Left kidney (tissue), 8 donors: Measurements from ENCODE around the gene ACE2. TPM values are rescaled to one million over a fixed set of nuclear protein-coding genes. Genes with fewer than 3 reads are reported as not detected.
"Not testable (repeated sequence)": the region's sequence is repeated elsewhere in the genome, so short reads cannot be mapped to it uniquely, and the experiment has no call there.

ENCODE experiments used
- DNase-seq: peaks from one replicate; pipeline ENCODE4 v3.0.0-alpha.2; 2013
- long read RNA-seq, 8 donors: transcript quantifications; one replicate each; lab custom pipeline, GENCODE V29; 2026
- polyA plus RNA-seq: library from polyadenylated mRNA; unstranded; fragments of 120-200 nt; gene quantifications from one replicate; pipeline ENCODE4 v1.2.1, GENCODE V29; 2013; ENCODE audit not compliant: insufficient read length

Gene ACE2
- 55.0 TPM for polyA plus RNA-seq
- long read RNA-seq, donor 1, transcript ACE2-201 (18 exons, 3,393 nt), result major isoform, 8 of 10 reads
- long read RNA-seq, donor 1, partial matches to known transcripts, result 0 of 10 reads
- long read RNA-seq, donor 1, other reads (novel, unspliced or antisense), result 0 of 10 reads
- long read RNA-seq, donor 2, partial matches to known transcripts, result 10 of 15 reads
- long read RNA-seq, donor 2, other reads (novel, unspliced or antisense), result 0 of 15 reads
- long read RNA-seq, donor 3, partial matches to known transcripts, result 6 of 9 reads
- long read RNA-seq, donor 3, other reads (novel, unspliced or antisense), result 0 of 9 reads
- long read RNA-seq, donor 4, result 0 reads
- long read RNA-seq, donor 5, partial matches to known transcripts, result 0 of 4 reads
- long read RNA-seq, donor 5, other reads (novel, unspliced or antisense), result 0 of 4 reads
- long read RNA-seq, donor 6, partial matches to known transcripts, result 0 of 5 reads
- long read RNA-seq, donor 6, other reads (novel, unspliced or antisense), result 0 of 5 reads
- long read RNA-seq, donor 7, partial matches to known transcripts, result 0 of 5 reads
- long read RNA-seq, donor 7, other reads (novel, unspliced or antisense), result 0 of 5 reads
- long read RNA-seq, donor 8, partial matches to known transcripts, result 0 of 3 reads
- long read RNA-seq, donor 8, other reads (novel, unspliced or antisense), result 0 of 3 reads

DNA sequence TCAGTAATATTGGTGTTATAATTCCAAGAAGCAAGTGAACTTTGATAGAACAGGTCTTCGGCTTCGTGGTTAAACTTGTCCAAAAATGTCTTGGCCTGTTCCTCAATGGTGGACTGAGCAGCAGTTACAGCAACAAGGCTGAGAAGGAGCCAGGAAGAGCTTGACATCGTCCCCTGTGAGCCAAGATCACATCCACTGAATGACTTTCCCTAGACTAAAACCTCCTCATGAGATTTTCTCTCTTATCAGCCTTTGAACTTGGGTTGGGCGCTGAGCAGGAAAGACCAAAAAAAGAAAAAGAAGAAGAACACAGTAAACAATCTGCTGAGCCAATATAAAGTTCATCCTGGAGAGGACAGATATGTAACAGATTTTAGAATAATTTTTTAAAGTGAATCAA, at the start of gene ACE2:
ACE2 (minus strand) TSS at position 216 of the 400 bp plus-strand sequence; CDS start at position 167, 49 bp downstream.
- no peak for DNase-seq

DNA sequence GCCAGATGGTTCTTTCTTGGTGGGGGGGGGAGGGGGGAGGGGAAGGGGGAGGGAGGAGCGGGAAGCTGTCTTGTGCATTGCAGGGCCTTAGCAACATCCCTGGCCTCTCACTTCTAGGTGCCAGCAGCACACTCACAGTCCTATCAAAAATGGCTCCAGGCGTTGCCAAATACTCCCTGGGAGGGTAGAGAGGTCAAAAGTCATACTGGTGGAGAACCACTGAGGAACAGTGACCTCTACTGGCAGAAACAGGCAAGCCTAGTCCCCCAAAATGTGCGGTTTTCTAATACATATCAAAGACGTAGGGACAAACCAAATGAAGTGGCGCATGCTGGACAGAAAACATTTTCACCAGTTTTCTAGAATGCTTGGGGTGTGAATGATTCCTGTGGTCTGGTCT, 46.8 kb upstream of the ACE2 start:
- DNase-seq, result not testable (repeated sequence)

DNA sequence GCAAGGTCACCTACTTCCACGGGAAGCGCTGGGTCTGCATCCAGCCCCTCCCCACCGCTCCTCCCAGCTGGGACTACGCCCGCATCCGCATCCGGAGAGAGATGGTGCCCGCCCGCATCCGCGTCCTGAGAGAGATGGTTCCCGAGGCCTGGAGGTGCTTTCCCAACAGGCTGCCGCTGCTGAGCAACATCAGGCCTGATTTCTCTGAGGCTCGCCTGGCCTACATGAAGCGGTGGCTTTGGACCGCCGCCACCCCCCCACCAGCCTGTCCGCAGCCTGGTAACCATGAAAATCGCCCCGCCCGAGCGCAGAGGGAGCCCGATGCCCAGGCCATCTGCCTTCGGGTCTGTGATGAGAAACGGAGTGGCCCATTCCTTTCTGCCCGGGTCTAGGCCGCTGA, 45.8 kb upstream of the ACE2 start:
- no peak for DNase-seq

DNA sequence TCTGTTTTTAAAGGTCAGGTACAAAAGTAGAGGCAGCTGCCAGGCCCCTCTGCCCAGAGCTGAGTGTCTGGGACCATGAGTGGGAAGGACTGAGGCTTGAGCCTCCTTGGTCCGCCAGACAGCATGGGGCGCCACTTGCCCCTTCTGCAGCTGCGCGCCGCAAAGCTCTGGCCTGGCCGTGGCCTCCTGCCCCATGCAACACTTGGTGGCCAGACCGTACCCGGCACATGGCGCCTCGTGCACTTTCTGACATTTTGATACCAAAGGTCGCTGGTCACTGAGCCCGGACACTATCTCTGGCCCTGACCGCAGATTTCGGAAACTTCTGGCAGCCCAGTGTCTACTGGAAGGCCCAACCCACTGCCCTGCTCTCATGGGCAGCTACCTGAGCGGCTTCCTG, 45.3 kb upstream of the ACE2 start:
- DNase-seq, result no peak

DNA sequence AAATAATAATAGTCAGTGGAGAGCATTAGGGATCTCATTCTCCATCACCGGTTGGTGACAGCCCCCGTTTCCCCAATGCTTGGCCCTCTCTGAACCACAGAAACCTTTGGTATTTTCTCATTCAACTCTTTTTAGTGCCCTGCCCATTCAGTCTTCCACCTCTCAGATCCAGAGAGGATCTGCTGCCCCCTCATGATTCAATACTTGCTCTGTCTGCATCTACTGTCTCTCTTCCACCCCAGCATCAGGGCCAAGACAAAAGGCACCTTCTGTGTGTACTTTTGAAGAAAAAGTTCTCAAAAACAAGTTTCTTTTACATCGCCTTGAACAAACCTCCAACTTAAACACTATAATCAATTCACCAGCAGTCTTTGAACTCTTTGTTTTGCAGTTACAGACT, 44.5 kb upstream of the ACE2 start:
- DNase-seq, result no peak

DNA sequence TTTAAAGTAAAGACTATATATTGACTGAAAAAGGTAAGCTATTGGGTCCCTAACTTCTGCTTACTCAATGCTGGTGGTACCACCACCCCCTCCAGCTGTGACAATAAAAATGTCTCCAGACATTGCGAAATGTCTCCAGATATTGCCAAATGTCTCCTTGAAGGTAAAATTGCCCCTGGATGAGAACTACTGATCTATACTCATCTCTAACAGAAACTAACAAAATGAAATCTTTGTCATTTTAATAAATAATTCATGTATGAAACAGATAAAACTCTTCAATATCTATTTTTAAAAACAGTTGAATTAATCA, 43.8 kb upstream of the ACE2 start:
- DNase-seq, result no peak

DNA sequence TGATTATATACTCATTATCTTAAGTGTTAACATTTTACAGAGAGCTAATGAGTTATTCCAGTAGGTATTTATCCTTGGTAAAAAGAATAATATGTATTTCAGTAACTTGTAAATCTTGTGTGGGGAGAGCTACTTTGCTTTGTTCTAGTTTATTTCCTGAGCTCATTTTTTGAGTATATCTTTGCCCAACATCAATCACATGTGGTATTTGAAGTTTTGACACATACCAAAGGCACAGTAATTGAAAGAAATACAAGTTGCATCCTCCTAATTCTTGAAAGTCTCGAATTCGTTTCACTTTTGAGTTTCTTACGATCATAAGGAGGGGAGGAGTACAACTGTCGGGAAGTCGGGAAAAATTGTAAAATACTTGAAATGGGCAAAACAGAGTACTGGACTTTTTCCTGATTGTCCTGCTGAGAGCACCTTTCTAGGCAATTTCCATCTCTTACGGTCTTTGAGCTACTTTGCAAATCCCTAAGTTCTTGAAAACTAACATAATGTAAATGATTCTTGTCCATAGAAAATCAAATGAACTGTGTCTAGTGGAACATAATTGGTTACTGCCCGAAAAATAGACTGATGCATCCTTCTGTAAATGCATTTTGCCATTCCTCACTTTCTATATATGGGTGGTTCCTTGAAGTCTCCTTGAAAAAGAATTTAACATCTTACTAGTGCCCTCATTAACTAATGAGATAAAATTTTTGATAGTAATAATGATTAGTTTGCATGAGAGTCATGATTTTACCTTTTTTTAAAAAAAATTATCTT, 43.2 kb upstream of the ACE2 start:
- no peak for DNase-seq

DNA sequence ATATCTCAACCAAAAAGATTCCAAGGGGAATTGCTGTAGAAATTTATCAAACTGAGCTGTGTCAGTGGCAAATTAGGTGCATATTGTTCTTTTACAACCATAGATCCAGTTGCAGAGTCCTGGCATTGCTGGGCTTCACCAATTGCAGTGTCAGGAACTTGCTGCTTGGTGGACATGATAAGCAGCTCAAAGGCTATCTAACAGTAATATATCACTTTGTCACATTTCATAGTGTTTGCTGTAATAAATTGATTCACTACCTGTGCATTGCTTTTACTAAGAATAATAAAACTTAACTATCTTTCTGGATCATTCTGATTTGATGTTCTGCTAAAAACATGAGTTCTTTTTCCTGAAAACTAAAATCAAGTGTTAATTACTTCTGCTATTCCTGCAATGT, 30.9 kb upstream of the ACE2 start:
- DNase-seq, result no peak

DNA sequence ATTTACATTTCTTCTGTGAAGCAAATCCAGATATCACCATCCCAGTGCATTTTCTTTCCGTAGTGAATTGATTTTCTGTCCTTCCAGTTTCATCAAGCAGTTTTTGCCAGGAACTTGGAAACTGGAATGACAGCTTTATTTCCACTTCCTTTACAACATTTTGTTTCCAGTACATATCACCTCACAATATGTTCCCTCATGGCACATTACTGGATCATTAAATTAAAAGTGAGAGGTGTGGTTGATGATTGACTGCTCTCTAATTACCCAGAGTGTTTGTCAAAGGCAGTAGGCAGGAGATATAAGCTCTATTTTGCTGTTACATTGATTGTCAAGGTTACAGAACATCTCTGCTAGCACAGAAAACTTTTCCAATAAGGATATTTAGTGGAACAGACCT, 22.3 kb upstream of the ACE2 start:
- DNase-seq, result no peak

DNA sequence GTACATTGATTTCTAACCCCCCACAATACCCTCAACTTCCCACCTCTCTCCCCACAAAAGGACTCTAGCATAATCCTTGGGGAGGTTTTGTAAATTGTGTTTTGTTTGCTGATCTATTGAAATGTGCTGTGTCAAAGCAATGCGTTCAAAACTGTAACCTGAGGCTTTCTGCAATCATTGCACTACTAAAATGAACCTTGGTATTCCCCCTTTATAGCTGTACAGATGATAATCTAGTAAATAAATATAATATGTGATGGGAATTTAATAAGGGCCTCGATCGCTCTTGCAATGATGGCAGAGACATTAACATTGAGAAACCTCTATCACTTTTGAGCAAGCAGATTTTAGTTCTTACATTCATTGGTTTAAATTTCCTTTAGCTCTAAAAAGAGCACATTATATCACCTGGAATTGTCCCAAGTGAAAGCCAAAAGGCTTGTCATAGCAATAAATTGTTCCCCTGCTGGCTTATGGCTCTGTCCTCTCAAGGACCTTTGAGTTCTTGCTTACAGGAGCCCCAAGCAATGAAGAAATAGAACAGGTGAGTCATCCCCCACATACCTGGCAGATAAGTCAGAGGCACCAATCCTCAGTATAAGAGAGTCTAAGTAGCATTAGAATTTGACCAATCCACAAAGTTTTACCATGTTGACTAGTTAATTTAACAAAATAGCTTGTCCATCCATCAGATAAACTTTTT, 18.4 kb upstream of the ACE2 start:
- DNase-seq, result no peak

DNA sequence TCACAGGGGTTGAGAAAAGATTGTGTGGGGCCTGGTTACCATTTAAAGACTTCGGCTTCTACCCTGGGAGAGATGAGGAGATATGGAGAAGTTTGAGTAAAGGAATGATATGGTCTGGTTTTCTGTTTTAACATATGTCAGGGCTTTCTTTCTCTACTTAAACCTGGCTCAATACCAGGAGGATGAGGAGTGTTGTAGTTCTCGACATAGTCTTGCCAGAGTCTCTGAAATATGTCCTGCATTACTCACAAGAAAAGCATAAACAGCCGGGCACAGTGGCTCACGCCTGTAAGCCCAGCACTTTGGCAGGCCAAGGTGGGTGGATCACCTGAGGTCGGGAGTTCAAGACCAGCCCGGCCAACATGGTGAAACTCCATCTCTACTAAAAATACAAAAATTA, 16.4 kb upstream of the ACE2 start:
- DNase-seq, result no peak

DNA sequence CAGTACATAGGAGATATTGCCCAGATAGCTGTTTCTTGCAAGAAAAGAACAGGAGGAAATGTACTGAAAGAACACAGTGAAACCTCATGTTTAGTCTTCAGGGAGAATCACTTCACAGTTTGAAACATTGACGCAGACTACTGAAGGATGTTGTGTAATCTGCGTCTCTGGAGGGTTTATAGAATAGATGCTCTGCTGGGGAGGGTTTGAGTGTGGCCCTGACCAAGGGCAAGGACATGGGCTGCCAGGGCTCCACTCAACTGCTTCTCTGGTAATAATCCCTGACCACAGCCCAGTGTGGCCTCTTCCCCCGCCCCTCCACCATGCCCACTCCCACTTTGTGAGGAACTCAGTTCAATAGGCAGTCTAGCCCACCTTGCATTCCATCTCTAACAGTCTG, 15.8 kb upstream of the ACE2 start:
- DNase-seq, result no peak

DNA sequence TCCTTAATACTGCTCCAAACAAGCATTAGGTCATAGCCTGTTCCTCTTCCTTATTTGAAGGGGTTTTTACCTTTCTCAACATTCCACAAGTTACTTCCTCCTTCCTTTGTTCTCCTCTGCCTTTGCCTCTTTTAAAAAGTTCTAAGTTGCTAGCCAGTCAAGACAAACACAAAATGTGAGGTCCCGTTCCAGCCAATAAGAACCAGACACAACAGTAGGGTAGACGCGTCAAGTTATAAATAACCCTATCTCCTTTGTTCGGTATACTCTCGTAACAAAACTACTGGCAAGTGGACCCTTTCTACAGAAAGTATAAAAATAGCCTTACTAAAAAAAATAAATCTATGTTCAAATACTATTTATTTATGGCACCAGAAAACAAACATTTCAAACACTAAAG, 6.3 kb upstream of the ACE2 start:
- DNase-seq, result no peak

DNA sequence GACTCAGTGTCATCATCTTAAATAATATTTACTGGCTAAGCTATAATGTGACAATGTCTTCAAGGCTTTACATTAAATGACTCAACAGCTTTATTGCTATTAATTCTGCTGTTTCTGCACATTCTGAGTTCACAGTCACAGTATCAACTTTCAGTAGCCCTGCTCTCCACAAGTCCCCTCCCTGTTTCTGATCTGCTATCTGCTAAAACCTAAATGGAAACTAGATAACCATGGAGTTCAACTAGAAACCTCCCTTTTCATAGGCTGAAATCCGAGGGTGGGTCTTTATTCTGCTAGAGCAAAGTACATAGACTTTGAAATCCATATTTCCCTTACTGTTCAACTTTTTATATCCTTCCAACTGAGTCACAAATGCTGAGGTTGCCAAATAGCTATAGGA, 5.4 kb upstream of the ACE2 start:
- DNase-seq, result no peak

DNA sequence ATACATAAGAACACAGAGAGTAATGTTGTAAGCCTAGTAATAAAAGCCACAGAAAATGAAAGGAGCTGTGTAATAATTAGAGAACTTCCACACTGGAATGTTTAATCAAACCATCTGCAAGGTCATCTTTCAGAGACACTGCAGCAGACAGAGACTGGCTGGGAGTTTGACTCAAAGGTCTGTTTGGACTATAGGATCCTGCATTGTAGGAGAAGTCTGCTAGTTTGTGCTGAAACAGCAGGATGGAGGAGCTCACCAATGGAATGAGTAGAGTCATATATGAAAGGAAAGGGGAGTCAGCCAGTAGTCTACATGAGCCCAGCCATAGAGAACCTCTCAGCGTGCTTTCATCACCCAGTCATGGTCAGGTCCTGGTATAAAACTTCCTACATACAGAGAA, 4.5 kb upstream of the ACE2 start:
- no peak for DNase-seq

DNA sequence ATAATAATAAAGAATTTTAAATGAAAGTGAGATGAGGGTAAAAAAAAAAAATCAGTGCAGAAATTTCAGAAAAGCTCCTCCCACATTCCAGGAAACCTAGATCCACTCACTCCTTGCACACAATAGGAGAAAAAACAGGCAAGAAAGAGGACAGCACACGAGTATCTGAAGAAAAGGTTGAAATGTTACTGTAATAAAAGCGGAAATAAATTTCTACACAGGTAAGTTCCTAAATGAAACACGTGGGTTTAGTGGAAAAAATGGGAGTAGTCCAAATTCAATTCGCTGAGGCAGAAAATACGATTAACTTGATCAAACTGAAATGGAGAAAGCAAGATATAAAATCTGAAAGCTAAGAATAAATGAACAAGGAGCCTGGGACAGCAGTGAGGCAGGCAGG, 2.0 kb upstream of the ACE2 start:
- DNase-seq, result no peak

DNA sequence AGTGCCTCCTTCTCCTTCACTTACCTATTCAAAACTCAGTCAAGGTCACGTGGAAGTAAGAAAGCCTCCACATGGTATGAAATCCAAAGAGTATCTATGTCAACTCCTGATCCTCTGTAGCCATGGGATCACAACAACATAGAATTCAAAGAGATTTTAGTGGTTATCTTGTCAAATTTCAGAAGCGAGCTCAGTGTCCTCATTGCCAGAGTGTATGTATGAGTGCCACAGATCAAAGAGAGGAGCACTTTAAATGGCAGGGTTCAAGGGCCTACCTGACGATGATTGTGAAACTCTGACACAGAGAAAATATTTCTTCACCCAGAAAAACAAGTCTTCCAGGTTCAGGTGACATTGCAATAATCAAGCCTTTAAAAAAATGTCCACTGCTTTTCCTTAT, 1.2 kb upstream of the ACE2 start:
- DNase-seq, result no peak

DNA sequence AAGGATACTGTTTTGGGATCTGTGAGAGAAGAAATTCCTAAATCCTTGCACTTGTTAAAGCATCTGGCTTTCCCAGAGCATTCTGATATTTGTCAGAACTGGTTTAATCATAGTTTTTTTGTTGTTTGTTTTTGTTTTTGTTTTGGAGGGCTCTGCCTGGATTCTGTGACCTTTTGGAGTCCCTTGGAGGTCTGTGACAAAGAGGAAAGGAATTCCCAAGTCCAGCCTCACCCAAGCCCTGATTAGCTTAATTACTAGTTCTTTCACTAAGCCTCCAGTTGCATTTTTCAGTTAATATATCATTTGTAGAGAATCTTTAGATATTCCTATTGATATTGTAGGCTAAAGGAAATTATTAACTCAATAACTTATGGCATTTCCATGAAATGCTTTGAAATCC, 711 bp downstream of the ACE2 start:
- no peak for DNase-seq

DNA sequence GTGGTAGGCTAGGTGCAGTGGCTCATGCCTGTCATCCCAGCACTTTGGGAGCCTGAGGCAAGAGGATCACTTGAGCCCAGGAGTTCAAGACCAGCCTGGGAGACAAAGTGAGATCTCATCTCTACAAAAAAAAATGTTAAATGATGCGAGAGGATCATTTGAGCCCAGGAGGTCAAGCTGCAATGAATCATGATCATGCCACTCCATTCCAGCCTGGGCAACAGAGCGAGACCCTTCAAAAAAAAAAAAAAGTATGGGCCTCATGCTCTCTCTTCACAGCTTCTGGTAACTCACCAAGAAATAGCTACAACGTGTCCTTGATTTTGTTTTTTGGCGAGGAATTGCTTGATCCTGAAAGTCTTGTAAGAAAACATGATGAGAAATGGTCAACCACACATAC, 1.3 kb downstream of the ACE2 start:
- no peak for DNase-seq

DNA sequence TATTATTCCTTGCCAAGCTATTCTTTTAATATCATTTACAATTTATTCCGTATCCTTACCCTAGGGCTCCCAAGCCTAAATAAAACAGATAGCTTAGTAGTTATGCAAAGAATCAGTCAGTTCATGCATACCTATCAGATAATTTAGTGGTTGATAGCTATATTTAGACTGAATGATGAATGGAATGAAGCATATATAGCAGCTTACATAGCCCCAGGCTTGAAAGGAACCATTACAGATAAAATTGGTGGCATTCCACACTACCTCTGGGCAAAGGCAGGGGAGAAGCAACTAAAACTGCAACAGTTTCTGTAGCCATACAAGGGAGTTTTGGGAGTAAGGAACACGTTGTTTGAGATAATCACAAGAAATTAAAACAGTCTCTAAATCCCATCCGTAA, 2.7 kb downstream of the ACE2 start:
- no peak for DNase-seq

DNA sequence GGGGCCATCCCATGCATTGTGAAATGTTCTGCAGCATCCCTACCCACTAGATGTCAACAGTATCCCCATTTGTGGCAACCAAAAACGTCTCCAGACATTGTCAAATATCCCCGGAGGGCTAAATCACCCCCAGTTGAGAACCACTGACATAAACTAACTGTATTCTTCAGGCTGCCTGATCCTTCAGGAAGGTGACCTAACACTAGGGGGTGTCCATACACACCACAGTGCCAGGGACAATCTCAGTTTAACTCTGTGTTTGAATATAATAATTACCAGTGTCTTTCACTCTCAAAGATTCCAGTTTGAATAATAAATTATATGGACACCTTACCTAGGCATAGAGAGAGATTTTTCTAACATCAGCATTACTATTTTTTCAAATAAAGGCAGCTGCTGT, 6.4 kb downstream of the ACE2 start:
- no peak for DNase-seq
